Measurements from ENCODE around the gene AOAH.
"Not testable (repeated sequence)": the region's sequence is repeated elsewhere in the genome, so short reads cannot be mapped to it uniquely, and the experiment has no call there.

Gene AOAH

GRCh38 chr7:36491317-36491716, 233.0 kb downstream of the AOAH start:
- Histone ChIP-seq H3K36me3 (ENCODE audit: insufficient read depth, low read length) (no peaks in the 10 kb centered on the region), H3K9me3 (ENCODE audit: control insufficient read depth, insufficient read depth, low read length) (no peaks in the 10 kb centered on the region), H3K4me1 (ENCODE audit: insufficient read depth, low read length) (no peaks in the 10 kb centered on the region), H3K9ac (ENCODE audit: low read depth, low read length) (no peak overlapping the region)

DNA sequence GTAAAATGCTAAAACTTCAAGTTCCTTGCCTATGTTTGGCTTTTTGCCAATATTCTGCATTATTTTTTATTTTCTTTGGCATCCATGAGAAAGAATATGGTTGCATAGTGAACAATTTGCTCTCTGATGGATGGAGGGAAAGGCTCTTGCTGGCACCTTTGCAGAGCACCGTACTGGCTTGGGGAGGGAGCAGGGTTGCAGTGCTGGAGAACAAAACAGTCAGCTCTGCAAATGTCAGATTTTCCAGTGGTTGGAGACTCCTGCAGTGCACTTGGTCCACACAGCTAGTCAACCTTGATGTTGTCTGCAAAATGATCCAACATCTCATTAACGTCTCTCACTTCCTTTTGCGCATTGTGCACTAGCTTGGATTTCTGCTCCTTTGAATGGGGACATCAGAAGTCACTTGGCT, 233.9 kb downstream of the AOAH start:
- no peaks in the 10 kb centered on the region for H3K9me3 ChIP-seq (ENCODE audit: control insufficient read depth, insufficient read depth, low read length)
- H3K4me1 ChIP-seq (ENCODE audit: insufficient read depth, low read length): no peaks in the 10 kb centered on the region
- no peak overlapping the region for H3K9ac ChIP-seq (ENCODE audit: low read depth, low read length)
- H3K36me3 ChIP-seq (ENCODE audit: insufficient read depth, low read length): no peaks in the 10 kb centered on the region

- H3K9ac ChIP-seq (ENCODE audit: low read depth, low read length); H3K4me1 ChIP-seq (ENCODE audit: insufficient read depth, low read length); H3K36me3 ChIP-seq (ENCODE audit: insufficient read depth, low read length); H3K9me3 ChIP-seq (ENCODE audit: control insufficient read depth, insufficient read depth, low read length): not testable (repeated sequence)
Measured at GRCh38 chr7:36488672-36489071, 235.6 kb downstream of the AOAH start.

GRCh38 chr7:36487756-36488336, 236.4 kb downstream of the AOAH start:
- H3K9ac ChIP-seq (ENCODE audit: low read depth, low read length): no peak overlapping the region
- no peaks in the 10 kb centered on the region for H3K4me1 ChIP-seq (ENCODE audit: insufficient read depth, low read length)

DNA sequence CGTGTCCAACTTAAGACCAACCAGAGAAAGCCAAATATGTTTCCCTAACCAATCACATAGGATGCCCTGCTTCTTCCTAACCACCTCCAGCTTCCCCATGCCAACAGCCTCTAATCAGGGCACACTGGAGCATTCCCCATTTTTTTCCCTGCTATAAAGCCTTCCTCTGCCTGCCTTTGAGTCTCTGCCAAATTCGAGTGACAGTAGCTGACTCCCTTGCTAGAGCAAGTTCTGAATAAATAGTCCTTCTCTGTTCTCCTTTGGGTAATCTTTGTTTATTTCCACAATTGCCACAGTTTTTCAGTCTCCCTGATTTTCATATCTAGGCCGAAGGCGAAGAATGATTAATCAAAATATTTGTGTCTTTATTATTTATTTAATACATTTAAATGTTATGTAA, 238.0 kb downstream of the AOAH start:
- no peaks in the 10 kb centered on the region for H3K36me3 ChIP-seq (ENCODE audit: insufficient read depth, low read length)
- H3K4me1 ChIP-seq (ENCODE audit: insufficient read depth, low read length): no peaks in the 10 kb centered on the region
- H3K9me3 ChIP-seq (ENCODE audit: control insufficient read depth, insufficient read depth, low read length): no peaks in the 10 kb centered on the region
- no peak overlapping the region for H3K9ac ChIP-seq (ENCODE audit: low read depth, low read length)

More at GRCh38 chr7:36487756-36488336, 236.4 kb downstream of the AOAH start:
- Histone ChIP-seq H3K9me3 (ENCODE audit: control insufficient read depth, insufficient read depth, low read length) (no peaks in the 10 kb centered on the region), H3K36me3 (ENCODE audit: insufficient read depth, low read length) (no peaks in the 10 kb centered on the region)

- Histone ChIP-seq H3K4me1 (ENCODE audit: insufficient read depth, low read length) (no peaks in the 10 kb centered on the region), H3K9me3 (ENCODE audit: control insufficient read depth, insufficient read depth, low read length) (no peaks in the 10 kb centered on the region), H3K9ac (ENCODE audit: low read depth, low read length) (no peak overlapping the region), H3K36me3 (ENCODE audit: insufficient read depth, low read length) (no peaks in the 10 kb centered on the region)
Measured at GRCh38 chr7:36484265-36484664, 240.0 kb downstream of the AOAH start.

DNA sequence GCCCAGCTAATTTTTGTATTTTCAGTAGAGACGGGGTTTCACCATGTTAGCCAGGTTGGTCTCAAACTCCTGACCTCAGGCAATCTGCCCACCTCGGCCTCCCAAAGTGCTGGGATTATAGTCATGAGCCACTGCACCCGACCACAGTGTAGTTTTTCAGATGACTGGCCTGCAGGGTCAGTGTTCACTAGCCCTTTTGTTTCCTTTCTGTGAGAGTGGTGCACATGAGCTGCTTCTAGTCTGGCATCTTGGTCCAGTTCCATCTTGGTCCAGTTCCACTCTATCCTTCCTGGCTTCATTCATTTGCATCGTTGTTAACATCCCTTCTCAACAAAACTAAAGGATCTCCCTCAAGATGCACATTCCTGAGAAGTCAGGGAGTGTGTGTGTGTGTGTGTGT, 240.4 kb downstream of the AOAH start:
- H3K36me3 ChIP-seq (ENCODE audit: insufficient read depth, low read length); H3K4me1 ChIP-seq (ENCODE audit: insufficient read depth, low read length); H3K9ac ChIP-seq (ENCODE audit: low read depth, low read length); H3K9me3 ChIP-seq (ENCODE audit: control insufficient read depth, insufficient read depth, low read length): not testable (repeated sequence)

GRCh38 chr7:36478745-36479144, 245.5 kb downstream of the AOAH start:
- Histone ChIP-seq H3K36me3 (ENCODE audit: insufficient read depth, low read length) (no peaks in the 10 kb centered on the region), H3K4me1 (ENCODE audit: insufficient read depth, low read length) (no peaks in the 10 kb centered on the region), H3K9ac (ENCODE audit: low read depth, low read length) (no peak overlapping the region), H3K9me3 (ENCODE audit: control insufficient read depth, insufficient read depth, low read length) (no peaks in the 10 kb centered on the region)

DNA sequence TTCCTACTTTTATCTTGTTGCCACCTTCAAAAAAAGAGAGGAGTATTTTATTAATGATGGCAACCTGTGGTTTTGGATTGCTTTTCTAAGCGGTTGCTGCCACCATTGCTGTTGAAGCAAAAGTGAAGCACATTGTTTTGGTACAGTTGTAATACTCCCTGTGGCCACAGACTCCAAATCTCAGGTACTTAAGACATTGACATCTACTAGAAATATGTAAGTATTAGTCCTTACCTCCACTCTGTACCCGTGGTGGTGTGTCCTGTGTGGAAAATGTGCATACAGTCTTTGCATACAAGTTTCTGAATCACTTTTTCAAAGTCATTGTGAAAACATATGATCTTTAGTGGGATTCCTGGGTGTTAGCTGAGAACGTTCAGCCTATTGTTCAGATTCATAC, 248.9 kb downstream of the AOAH start:
- no peak overlapping the region for H3K9ac ChIP-seq (ENCODE audit: low read depth, low read length)
- no peaks in the 10 kb centered on the region for H3K36me3 ChIP-seq (ENCODE audit: insufficient read depth, low read length)
- no peaks in the 10 kb centered on the region for H3K9me3 ChIP-seq (ENCODE audit: control insufficient read depth, insufficient read depth, low read length)
- no peaks in the 10 kb centered on the region for H3K4me1 ChIP-seq (ENCODE audit: insufficient read depth, low read length)

DNA sequence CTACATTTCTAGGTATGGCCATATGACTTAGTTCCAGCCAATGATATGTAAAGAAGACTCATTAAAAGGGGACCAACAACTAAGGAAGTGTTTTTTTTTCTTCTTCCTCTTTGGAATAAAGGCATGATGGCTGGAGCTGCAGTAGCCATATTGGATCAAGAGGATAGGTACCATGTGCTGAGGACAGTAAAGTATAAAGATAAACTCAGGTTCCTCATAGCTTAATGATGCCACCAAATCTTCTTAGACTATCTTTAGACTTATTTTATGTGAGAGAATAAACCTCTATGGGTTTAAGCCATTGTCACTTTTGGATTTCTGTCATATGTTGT, 249.3 kb downstream of the AOAH start:
- Histone ChIP-seq H3K4me1 (ENCODE audit: insufficient read depth, low read length) (no peaks in the 10 kb centered on the region), H3K9ac (ENCODE audit: low read depth, low read length) (no peak overlapping the region), H3K9me3 (ENCODE audit: control insufficient read depth, insufficient read depth, low read length) (no peaks in the 10 kb centered on the region), H3K36me3 (ENCODE audit: insufficient read depth, low read length) (no peaks in the 10 kb centered on the region)

DNA sequence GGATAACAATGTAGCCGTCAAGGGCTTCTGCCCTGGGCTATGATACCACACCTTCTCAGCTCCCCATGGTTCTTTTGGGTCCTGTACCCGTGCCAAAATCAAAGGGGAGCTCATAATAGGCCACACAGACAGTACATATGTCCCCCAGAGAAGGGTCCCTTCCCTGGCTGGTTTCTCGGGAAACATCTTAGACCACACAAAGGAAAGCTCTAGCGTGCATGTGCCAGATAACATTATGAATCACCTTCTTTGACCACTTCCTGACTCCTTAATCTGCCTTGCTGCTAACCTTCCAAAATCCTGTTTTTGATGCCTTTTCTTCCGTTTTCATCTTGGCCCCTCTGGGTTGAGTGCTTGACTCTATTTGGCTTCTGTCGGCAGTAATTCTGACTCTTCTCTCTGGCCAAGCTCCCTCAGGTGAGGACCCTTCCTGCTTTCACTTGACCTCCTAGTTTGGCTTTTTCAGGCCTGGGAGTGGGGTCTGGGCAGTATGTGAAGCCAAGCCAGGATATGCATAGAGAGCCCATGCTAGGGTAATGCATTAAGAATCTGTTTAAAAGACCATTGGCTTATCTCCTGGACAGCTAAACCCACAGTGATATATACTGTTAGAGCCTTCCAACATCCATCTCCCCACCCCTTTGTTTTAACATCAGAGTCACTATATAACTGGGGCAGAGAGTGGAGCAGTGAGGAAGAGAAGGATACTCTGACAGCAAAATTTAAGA, 249.8 kb downstream of the AOAH start:
- no peaks in the 10 kb centered on the region for H3K4me1 ChIP-seq (ENCODE audit: insufficient read depth, low read length)
- H3K36me3 ChIP-seq (ENCODE audit: insufficient read depth, low read length): no peaks in the 10 kb centered on the region
- no peak overlapping the region for H3K9ac ChIP-seq (ENCODE audit: low read depth, low read length)
- H3K9me3 ChIP-seq (ENCODE audit: control insufficient read depth, insufficient read depth, low read length): no peaks in the 10 kb centered on the region

GRCh38 chr7:36473454-36474282, 250.6 kb downstream of the AOAH start:
- Histone ChIP-seq H3K36me3 (ENCODE audit: insufficient read depth, low read length) (no peaks in the 10 kb centered on the region), H3K4me1 (ENCODE audit: insufficient read depth, low read length) (no peaks in the 10 kb centered on the region)

DNA sequence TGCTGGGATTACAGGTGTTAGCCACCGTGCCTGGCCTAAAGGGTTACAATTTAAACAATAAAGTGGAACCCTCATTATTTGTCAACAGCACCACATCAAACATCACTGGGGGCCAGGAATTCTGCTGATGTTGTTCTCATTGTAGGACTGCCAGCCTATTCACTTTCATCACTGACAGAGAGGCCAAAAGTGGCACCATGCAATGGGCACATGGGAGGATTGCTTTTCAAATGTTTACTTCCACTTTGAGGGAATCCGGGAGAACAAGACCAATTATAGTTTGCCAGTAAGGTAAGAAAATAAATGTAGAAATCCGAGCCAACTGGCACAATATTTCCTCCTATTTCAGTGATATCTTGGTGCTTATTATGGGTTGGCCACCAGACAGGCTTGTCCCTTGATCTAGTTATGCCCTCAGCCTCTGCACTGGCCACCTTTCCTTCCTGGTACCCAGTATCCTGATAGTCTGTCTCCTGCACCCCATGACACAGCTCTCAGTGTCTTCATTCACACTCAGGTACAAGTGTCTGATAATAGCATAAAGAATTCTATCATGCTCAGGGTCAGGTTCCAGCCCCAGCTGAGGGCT, 252.1 kb downstream of the AOAH start:
- H3K36me3 ChIP-seq (ENCODE audit: insufficient read depth, low read length): no peaks in the 10 kb centered on the region
- H3K4me1 ChIP-seq (ENCODE audit: insufficient read depth, low read length): no peaks in the 10 kb centered on the region
- H3K9ac ChIP-seq (ENCODE audit: low read depth, low read length): no peak overlapping the region
- H3K9me3 ChIP-seq (ENCODE audit: control insufficient read depth, insufficient read depth, low read length): no peaks in the 10 kb centered on the region

More at GRCh38 chr7:36473454-36474282, 250.6 kb downstream of the AOAH start:
- Histone ChIP-seq H3K9me3 (ENCODE audit: control insufficient read depth, insufficient read depth, low read length) (no peaks in the 10 kb centered on the region), H3K9ac (ENCODE audit: low read depth, low read length) (no peak overlapping the region)

GRCh38 chr7:36469236-36469635, 255.1 kb downstream of the AOAH start:
- no peak overlapping the region for H3K9ac ChIP-seq (ENCODE audit: low read depth, low read length)
- no peaks in the 10 kb centered on the region for H3K36me3 ChIP-seq (ENCODE audit: insufficient read depth, low read length)
- H3K9me3 ChIP-seq (ENCODE audit: control insufficient read depth, insufficient read depth, low read length): no peaks in the 10 kb centered on the region
- H3K4me1 ChIP-seq (ENCODE audit: insufficient read depth, low read length): no peaks in the 10 kb centered on the region

All from ES-I3 (cell line).